IMR-90 (cell line): ENCODE measurements around the gene CUEDC2. TPM values are rescaled to one million over a fixed set of nuclear protein-coding genes. Genes with fewer than 3 reads are reported as not detected.

Experiments
- ATAC-seq: fragments of 200-7000 bp; cut with Tn5 transposase; 2 replicates; pipeline ENCODE4 v1.9.1; 2020; ENCODE audit warnings: low read depth, mild to moderate bottlenecking, moderate library complexity
- BruUV-seq: library from RNA; stranded (reverse); fragments of 400-500 nt; replicated peaks from 2 replicates; lab custom pipeline; 2021; lab: Mats Ljungman, UMichigan
- CTCF ChIA-PET: fragments of 300-600 bp; formaldehyde crosslinking; extraction: SDS; loops from one replicate; lab custom pipeline; 2021; ENCODE audit warnings: antibody characterized with exemption; lab: Yijun Ruan, JAX
- POLR2A ChIA-PET: fragments of 300-600 bp; sonication (Branson Sonifier 250); formaldehyde crosslinking; loops from one replicate; lab custom pipeline; 2022; ENCODE audit warnings: antibody characterized with exemption; ENCODE audit not compliant: unreplicated experiment; lab: Charles Lee
- DNase-seq: peaks from one replicate; pipeline ENCODE4 v3.0.0; 2013
- H2AFZ ChIP-seq: replicated peaks from 2 replicates; pipeline ENCODE3; 2013; ENCODE audit warnings: low read length, mild to moderate bottlenecking; ENCODE audit not compliant: poor library complexity
- H2AK5ac ChIP-seq: 2 replicates; pipeline ENCODE4 v1.6.1; 2013; ENCODE audit warnings: low read depth, low read length, inconsistent platforms
- H2AK9ac ChIP-seq: replicated peaks from 2 replicates; pipeline ENCODE3; 2013; ENCODE audit warnings: mild to moderate bottlenecking, low read depth, low read length, moderate library complexity; ENCODE audit not compliant: poor library complexity
- H2BK120ac ChIP-seq: 2 replicates; pipeline ENCODE4 v1.6.1; 2013; ENCODE audit warnings: low read depth, low read length, inconsistent platforms
- H2BK15ac ChIP-seq: 3 replicates; pipeline ENCODE4 v1.6.1; 2013; ENCODE audit warnings: low read depth, low read length, inconsistent platforms
- H2BK20ac ChIP-seq: 2 replicates; pipeline ENCODE4 v1.6.1; 2013; ENCODE audit warnings: low read depth, mild to moderate bottlenecking, inconsistent platforms, low read length, moderate library complexity
- H2BK5ac ChIP-seq: 2 replicates; pipeline ENCODE4 v1.6.1; 2013; ENCODE audit warnings: mild to moderate bottlenecking, low read depth, low read length, inconsistent platforms; ENCODE audit not compliant: poor library complexity, severe bottlenecking
- H3K14ac ChIP-seq: replicated peaks from 2 replicates; pipeline ENCODE4 v1.6.1; 2013; ENCODE audit warnings: low read depth, low read length, inconsistent platforms
- H3K18ac ChIP-seq: 2 replicates; pipeline ENCODE4 v1.6.1; 2013; ENCODE audit warnings: low read depth, low read length, control low read depth
- H3K23ac ChIP-seq: 2 replicates; pipeline ENCODE4 v1.6.1; 2013; ENCODE audit warnings: low read depth, low read length, inconsistent platforms
- H3K27ac ChIP-seq: 2 replicates; pipeline ENCODE4 v1.5.1; 2013; ENCODE audit warnings: mild to moderate bottlenecking, control low read depth, low read length; ENCODE audit not compliant: insufficient read depth
- H3K27me3 ChIP-seq: 2 replicates; pipeline ENCODE4 v1.6.1; 2013; ENCODE audit warnings: low read length; ENCODE audit not compliant: control insufficient read depth, insufficient read depth
- H3K36me3 ChIP-seq: 2 replicates; pipeline ENCODE4 v1.6.1; 2013; ENCODE audit warnings: low read length, mixed read lengths; ENCODE audit not compliant: control insufficient read depth, insufficient read depth
- H3K4ac ChIP-seq: 2 replicates; pipeline ENCODE4 v1.6.1; 2013; ENCODE audit warnings: low read depth, low read length, inconsistent platforms
- H3K4me1 ChIP-seq: 2 replicates; pipeline ENCODE4 v1.6.1; 2013; ENCODE audit warnings: low read length, mixed read lengths; ENCODE audit not compliant: control insufficient read depth, insufficient read depth
- H3K4me2 ChIP-seq: 2 replicates; pipeline ENCODE4 v1.6.1; 2013; ENCODE audit warnings: low read depth, mild to moderate bottlenecking, control low read depth, low read length, moderate library complexity
- H3K4me3 ChIP-seq: 2 replicates; pipeline ENCODE4 v1.5.1; 2013; ENCODE audit warnings: low read depth, mild to moderate bottlenecking, control low read depth, low read length, moderate library complexity; ENCODE audit not compliant: insufficient read depth
- H3K56ac ChIP-seq: 2 replicates; pipeline ENCODE4 v1.6.1; 2013; ENCODE audit warnings: low read length, inconsistent platforms; ENCODE audit not compliant: insufficient read depth; ENCODE audit errors: extremely low read depth
- H3K79me1 ChIP-seq, 2 experiments: 2 replicates each; pipeline ENCODE4 v1.6.1; 2013; ENCODE audit warnings: low read length in 2 of 2, inconsistent platforms in 1 of 2, low read depth in 1 of 2
- H3K9ac ChIP-seq: 2 replicates; pipeline ENCODE4 v1.6.1; 2013; ENCODE audit warnings: low read depth, low read length, control low read depth
- H3K9me1 ChIP-seq: 2 replicates; pipeline ENCODE4 v1.6.1; 2013; ENCODE audit warnings: low read length, inconsistent platforms; ENCODE audit not compliant: insufficient read depth
- H3K9me3 ChIP-seq: 2 replicates; pipeline ENCODE4 v1.6.1; 2013; ENCODE audit warnings: low read length; ENCODE audit not compliant: control insufficient read depth, insufficient read depth
- H4K20me1 ChIP-seq: 2 replicates; pipeline ENCODE4 v1.6.1; 2013; ENCODE audit warnings: low read length, inconsistent platforms; ENCODE audit not compliant: insufficient read depth
- H4K5ac ChIP-seq: 2 replicates; pipeline ENCODE4 v1.6.1; 2013; ENCODE audit warnings: mild to moderate bottlenecking, low read depth, low read length, control low read depth
- H4K8ac ChIP-seq, 2 experiments: 2 replicates each; pipeline ENCODE4 v1.6.1; 2013; ENCODE audit warnings: low read depth in 2 of 2, low read length in 2 of 2, control low read depth in 1 of 2, inconsistent platforms in 1 of 2
- H4K91ac ChIP-seq: 2 replicates; pipeline ENCODE4 v1.6.1; 2013; ENCODE audit warnings: low read depth, low read length, inconsistent platforms; ENCODE audit not compliant: insufficient read depth
- FOS ChIP-seq: fragments of 150-350 bp; IDR thresholded peaks from 2 replicates; pipeline ENCODE4 v1.6.1; 2016; ENCODE audit warnings: low read depth, low read length
- MAZ ChIP-seq: IDR thresholded peaks from 2 replicates; pipeline ENCODE4 v1.6.1; 2012; ENCODE audit warnings: low read depth, mild to moderate bottlenecking, low read length, improper control_type of control experiment, moderate library complexity, borderline replicate concordance
- WGBS, 2 experiments: methylation state at CpG; one replicate each; pipeline versions ENCODE4 v1.1.5 to v1.1.7; 2013; ENCODE audit warnings: missing lambda C conversion rate in 2 of 2; ENCODE audit not compliant: insufficient read length in 1 of 2; ENCODE audit errors: extremely low coverage in 2 of 2; 5-methylcytosine and 5-hydroxymethylcytosine counted together
- dilution Hi-C: fragments of 300-500 bp; cut with HindIII; formaldehyde crosslinking; loops from one replicate; pipeline ENCODE4 v1.14.3; 2018; ENCODE audit warnings: low sequenced_read_pairs; ENCODE audit not compliant: unreplicated experiment
- in situ Hi-C: fragments of 300-500 bp; cut with MboI; formaldehyde crosslinking; loops from 3 replicates; pipeline ENCODE4 v1.14.3; 2019; ENCODE audit warnings: low sequenced_read_pairs, inconsistent platforms, mixed read lengths
- intact Hi-C: fragments of 100-400 bp; cut with micrococcal nuclease; formaldehyde crosslinking; loops from 2 replicates; pipeline ENCODE4 v1.10.0; 2022
- polyA plus RNA-seq, 3 experiments: library from polyadenylated mRNA; depleted of rRNA; stranded (reverse); fragments of >200 nt; gene quantifications; 2 replicates each; pipeline ENCODE4 v1.2.3, GENCODE V29; 2012; ENCODE audit warnings: low replicate concordance in 1 of 3
- total RNA-seq: library from RNA; depleted of rRNA; stranded (reverse); fragments of >200 nt; gene quantifications from 2 replicates; pipeline ENCODE4 v1.2.3, GENCODE V29; 2012

CUEDC2 gene
- total and polyA plus RNA-seq, 2 of the 4 experiments (the other 2 are of a cell fraction) = 55.7 to 84.9 TPM

GRCh38 chr10:102426803-102427287, 5.5 kb downstream of the CUEDC2 start:
- Histone ChIP-seq H3K9ac (no peak overlapping the region), H4K20me1 (no peaks in the 10 kb centered on the region), H2BK120ac (no peak overlapping the region), H4K8ac (no peak overlapping the region), H3K79me1 (peaks cover 6 to 56% of the 10 kb centered on the region in 2 experiments), H2AK5ac (no peak overlapping the region), H3K27me3 (no peaks in the 10 kb centered on the region), H3K9me1 (0 out of 2 replicates have a peak, but pooled peaks cover 4% of the 10 kb centered on the region), H3K4me2 (no peak overlapping the region), H2BK5ac (no peak overlapping the region), H4K5ac (no peak overlapping the region), H3K4ac (no peak overlapping the region), H2BK15ac (no peak overlapping the region), H3K36me3 (peaks cover 6% of the 10 kb centered on the region; the same call in 1 of the 2 replicates), H3K18ac (no peak overlapping the region), H4K91ac (no peak overlapping the region), H3K27ac (no peak overlapping the region), H2BK20ac (no peak overlapping the region), H3K4me3 (no peak overlapping the region), H3K9me3 (no peaks in the 10 kb centered on the region), H2AFZ (no peak overlapping the region), H3K23ac (no peak overlapping the region), H2AK9ac (no peak overlapping the region), H3K4me1 (peaks cover 9% of the 10 kb centered on the region), H3K56ac (no peak overlapping the region), H3K14ac (no peak overlapping the region; the same call in 1 of the 2 replicates)
- DNase-seq = peak; percentile 42
- dilution Hi-C loops = no loop called here
- no peak for TF ChIP-seq MAZ
- TF ChIP-seq FOS = peak; percentile 8; the same call in 1 of the 2 replicates
- whole genome bisulfite sequencing, 2 experiments = 90% methylated on average over 3 of the region's 7 CpGs; no CpG with 5 or more reads in 1 of the 2 experiments
- ChIA-PET POLR2A (no interaction called here), CTCF (no interaction called here)
- intact Hi-C loops = no loop called here
- no peak for ATAC-seq
- in situ Hi-C loops = no loop called here
- BruUV-seq = no TSS peak
